ENCODE data around the gene TMCO4. TPM values are rescaled to one million over a fixed set of nuclear protein-coding genes. Genes with fewer than 3 reads are reported as not detected.

The TMCO4 gene
- total RNA-seq, 4 donors from 2014 or later, result 22.5 to 26.2 (median 23.8) TPM

GRCh38 chr1:19817160-19817559 lies 17.4 kb upstream of the TMCO4 start:
- TF ChIP-seq CTCF (IDR thresholded peaks at IDR 0.05; ENCODE audit: low read depth), result no peak

- no peak for TF ChIP-seq CTCF (IDR thresholded peaks at IDR 0.05; ENCODE audit: low read depth)
Measured at GRCh38 chr1:19815801-19816736, 16.4 kb upstream of the TMCO4 start.

GRCh38 chr1:19814681-19815503 lies 15.2 kb upstream of the TMCO4 start, which contains the start of gene RNF186:
Gene RNF186, minus strand, starts transcription at chr1:19815283. Its CDS starts 182 bp downstream, at chr1:19815101.
- TF ChIP-seq CTCF (IDR thresholded peaks at IDR 0.05; ENCODE audit: low read depth), result no peak

GRCh38 chr1:19814244-19814661 lies 14.5 kb upstream of the TMCO4 start:
- no peak for TF ChIP-seq CTCF (IDR thresholded peaks at IDR 0.05; ENCODE audit: low read depth)

GRCh38 chr1:19813643-19813960 lies 13.9 kb upstream of the TMCO4 start:
- TF ChIP-seq CTCF (IDR thresholded peaks at IDR 0.05; ENCODE audit: low read depth), result no peak

GRCh38 chr1:19812875-19813642 lies 13.3 kb upstream of the TMCO4 start:
- no peak for TF ChIP-seq CTCF (IDR thresholded peaks at IDR 0.05; ENCODE audit: low read depth)

Measured in subcutaneous adipose tissue (tissue), 4 donors.